ENCODE measurements around the gene OR52W1. TPM values are rescaled to one million over a fixed set of nuclear protein-coding genes. Genes with fewer than 3 reads are reported as not detected.

OR52W1 gene
- total and polyA plus RNA-seq, 10 of the 15 experiments (the other 5 are each of a cell fraction or from before 2014, with no cell fraction given), result not detected

DNA sequence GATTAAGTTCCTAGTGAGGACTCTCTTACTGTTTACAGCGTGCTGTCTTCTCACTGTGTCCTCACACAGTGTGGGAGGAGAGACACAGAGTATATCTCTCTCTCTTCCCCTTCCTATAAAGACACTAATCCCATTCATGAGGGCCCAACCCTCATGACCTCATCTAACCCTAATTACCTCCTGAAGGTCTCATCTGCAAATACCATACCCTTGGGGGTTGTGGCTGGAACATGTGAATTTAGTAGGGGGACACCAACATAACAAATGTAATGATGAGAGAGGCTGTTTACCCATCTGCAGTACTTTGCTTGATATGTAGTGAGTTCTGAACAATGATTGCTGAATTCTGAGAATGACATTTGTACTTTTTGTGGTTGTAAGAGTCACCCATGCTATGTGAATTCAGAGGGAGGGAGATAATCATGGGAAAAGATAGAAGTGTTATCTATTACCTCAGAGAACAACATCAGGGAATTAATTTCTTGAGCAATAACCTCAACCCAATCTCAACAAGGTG lies 4.9 kb upstream of the OR52W1 start (continued):
- TF ChIP-seq, protein P1, sequence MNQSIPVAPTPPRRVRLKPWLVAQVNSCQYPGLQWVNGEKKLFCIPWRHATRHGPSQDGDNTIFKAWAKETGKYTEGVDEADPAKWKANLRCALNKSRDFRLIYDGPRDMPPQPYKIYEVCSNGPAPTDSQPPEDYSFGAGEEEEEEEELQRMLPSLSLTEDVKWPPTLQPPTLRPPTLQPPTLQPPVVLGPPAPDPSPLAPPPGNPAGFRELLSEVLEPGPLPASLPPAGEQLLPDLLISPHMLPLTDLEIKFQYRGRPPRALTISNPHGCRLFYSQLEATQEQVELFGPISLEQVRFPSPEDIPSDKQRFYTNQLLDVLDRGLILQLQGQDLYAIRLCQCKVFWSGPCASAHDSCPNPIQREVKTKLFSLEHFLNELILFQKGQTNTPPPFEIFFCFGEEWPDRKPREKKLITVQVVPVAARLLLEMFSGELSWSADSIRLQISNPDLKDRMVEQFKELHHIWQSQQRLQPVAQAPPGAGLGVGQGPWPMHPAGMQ (IDR thresholded peaks at IDR 0.05; ENCODE audit: borderline replicate concordance), result no peak

DNA sequence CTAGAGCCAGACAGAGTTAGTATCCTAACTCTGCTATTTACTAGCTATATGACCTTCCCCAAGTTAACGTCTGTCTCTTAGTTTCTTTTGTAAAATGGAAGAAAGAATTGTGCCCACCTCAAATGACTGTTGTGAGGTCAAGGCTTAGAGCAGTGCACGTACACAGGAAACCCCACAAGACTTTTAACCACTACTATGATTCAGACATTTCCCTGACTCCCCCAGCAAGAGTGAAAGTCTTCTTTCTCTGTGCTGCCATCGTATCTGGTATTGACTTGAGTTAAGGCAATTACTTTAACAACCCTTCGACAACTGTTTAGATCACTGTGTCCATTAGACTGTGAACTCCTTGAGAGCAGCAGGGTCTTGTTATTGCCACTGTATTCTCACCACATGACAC lies 2.6 kb upstream of the OR52W1 start:
- POLR2A ChIA-PET, result no interaction called here
- FAIRE-seq (no peak), DNase-seq (ENCODE audit: low read depth, low spot score) (no peak), ATAC-seq (peak; percentile 73)
- Histone ChIP-seq H3K27me3 (replicated peaks in 1 of 2; ENCODE audit: control insufficient read depth in 2 of 2, insufficient read depth in 2 of 2, low read length in 1 of 2) (no peaks in the 10 kb centered on the region), H3K9me3 (replicated peaks; ENCODE audit: control insufficient read depth, insufficient read depth, low read length) (no peaks in the 10 kb centered on the region), H3K36me3 (ENCODE audit: control insufficient read depth in 2 of 2, insufficient read depth in 2 of 2, low read length in 1 of 2) (no peaks in the 10 kb centered on the region), H3K4me3 (no peak overlapping the region), H3K27ac (ENCODE audit: control insufficient read depth, insufficient read depth) (no peak overlapping the region), H3K4me2 (ENCODE audit: control insufficient read depth, insufficient read depth) (no peak overlapping the region), H4K20me1 (ENCODE audit: control insufficient read depth, insufficient read depth) (no peaks in the 10 kb centered on the region), H3K79me2 (ENCODE audit: control insufficient read depth, insufficient read depth, low read length) (no peaks in the 10 kb centered on the region), H3K9ac (ENCODE audit: control insufficient read depth, insufficient read depth, low read length) (no peak overlapping the region), H3K4me1 (ENCODE audit: control insufficient read depth, insufficient read depth, low read length) (no peaks in the 10 kb centered on the region), H2AFZ (ENCODE audit: control insufficient read depth, low read depth, low read length) (no peak overlapping the region)
- BruUV-seq (replicated peaks), result no TSS peak
- CTCF ChIA-PET, result interaction anchor here (0.8 to 1.3 kb wide), 2 partner anchors 13 to 158 kb away, joined by 3 to 4 read pairs; no protein-coding TSS in a partner anchor
- intact Hi-C loops (cut with micrococcal nuclease; ENCODE audit: unreplicated experiment) (no loop called here), in situ Hi-C loops (cut with MboI) (no loop called here)
- SMC1A ChIA-PET (ENCODE audit: uncharacterized antibody, unreplicated experiment), result interaction anchor here (0.9 kb wide), 1 partner anchor 10 kb away, joined by 5 read pairs; the partner anchor contains the start of gene C11orf42
- RAD21 ChIA-PET (ENCODE audit: unreplicated experiment), result no interaction called here
- WGBS (ENCODE audit: insufficient coverage, insufficient replicate concordance, low lambda C conversion rate, missing lambda C conversion rate), result 1% methylated on average over 4 of the region's 4 CpGs
- TF ChIP-seq NR2C2 (IDR thresholded peaks at IDR 0.05; ENCODE audit: borderline replicate concordance, control insufficient read depth, insufficient read length, low read depth) (no peak), ZBED1 (IDR thresholded peaks at IDR 0.05; ENCODE audit: borderline replicate concordance) (no peak), CBX3 (IDR thresholded peaks at IDR 0.05; ENCODE audit: borderline replicate concordance, low read depth) (no peak), CHD1 (IDR thresholded peaks at IDR 0.05; ENCODE audit: low read depth, low read length) (no peak), SMC3 (IDR thresholded peaks at IDR 0.05; ENCODE audit: borderline replicate concordance, low read length) (no peak), FOXK2 (IDR thresholded peaks at IDR 0.05) (no peak), ASH2L (IDR thresholded peaks at IDR 0.05; ENCODE audit: borderline replicate concordance, low read depth) (no peak), CHD2 (IDR thresholded peaks at IDR 0.05; ENCODE audit: borderline replicate concordance, low read depth, low read length) (no peak), BMI1 (IDR thresholded peaks at IDR 0.05; ENCODE audit: borderline replicate concordance) (no peak)
- TF ChIP-seq, protein P2, sequence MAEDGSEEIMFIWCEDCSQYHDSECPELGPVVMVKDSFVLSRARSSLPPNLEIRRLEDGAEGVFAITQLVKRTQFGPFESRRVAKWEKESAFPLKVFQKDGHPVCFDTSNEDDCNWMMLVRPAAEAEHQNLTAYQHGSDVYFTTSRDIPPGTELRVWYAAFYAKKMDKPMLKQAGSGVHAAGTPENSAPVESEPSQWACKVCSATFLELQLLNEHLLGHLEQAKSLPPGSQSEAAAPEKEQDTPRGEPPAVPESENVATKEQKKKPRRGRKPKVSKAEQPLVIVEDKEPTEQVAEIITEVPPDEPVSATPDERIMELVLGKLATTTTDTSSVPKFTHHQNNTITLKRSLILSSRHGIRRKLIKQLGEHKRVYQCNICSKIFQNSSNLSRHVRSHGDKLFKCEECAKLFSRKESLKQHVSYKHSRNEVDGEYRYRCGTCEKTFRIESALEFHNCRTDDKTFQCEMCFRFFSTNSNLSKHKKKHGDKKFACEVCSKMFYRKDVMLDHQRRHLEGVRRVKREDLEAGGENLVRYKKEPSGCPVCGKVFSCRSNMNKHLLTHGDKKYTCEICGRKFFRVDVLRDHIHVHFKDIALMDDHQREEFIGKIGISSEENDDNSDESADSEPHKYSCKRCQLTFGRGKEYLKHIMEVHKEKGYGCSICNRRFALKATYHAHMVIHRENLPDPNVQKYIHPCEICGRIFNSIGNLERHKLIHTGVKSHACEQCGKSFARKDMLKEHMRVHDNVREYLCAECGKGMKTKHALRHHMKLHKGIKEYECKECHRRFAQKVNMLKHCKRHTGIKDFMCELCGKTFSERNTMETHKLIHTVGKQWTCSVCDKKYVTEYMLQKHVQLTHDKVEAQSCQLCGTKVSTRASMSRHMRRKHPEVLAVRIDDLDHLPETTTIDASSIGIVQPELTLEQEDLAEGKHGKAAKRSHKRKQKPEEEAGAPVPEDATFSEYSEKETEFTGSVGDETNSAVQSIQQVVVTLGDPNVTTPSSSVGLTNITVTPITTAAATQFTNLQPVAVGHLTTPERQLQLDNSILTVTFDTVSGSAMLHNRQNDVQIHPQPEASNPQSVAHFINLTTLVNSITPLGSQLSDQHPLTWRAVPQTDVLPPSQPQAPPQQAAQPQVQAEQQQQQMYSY (CRISPR knock-in tag; IDR thresholded peaks at IDR 0.05), result no peak
- TF ChIP-seq, protein P3, sequence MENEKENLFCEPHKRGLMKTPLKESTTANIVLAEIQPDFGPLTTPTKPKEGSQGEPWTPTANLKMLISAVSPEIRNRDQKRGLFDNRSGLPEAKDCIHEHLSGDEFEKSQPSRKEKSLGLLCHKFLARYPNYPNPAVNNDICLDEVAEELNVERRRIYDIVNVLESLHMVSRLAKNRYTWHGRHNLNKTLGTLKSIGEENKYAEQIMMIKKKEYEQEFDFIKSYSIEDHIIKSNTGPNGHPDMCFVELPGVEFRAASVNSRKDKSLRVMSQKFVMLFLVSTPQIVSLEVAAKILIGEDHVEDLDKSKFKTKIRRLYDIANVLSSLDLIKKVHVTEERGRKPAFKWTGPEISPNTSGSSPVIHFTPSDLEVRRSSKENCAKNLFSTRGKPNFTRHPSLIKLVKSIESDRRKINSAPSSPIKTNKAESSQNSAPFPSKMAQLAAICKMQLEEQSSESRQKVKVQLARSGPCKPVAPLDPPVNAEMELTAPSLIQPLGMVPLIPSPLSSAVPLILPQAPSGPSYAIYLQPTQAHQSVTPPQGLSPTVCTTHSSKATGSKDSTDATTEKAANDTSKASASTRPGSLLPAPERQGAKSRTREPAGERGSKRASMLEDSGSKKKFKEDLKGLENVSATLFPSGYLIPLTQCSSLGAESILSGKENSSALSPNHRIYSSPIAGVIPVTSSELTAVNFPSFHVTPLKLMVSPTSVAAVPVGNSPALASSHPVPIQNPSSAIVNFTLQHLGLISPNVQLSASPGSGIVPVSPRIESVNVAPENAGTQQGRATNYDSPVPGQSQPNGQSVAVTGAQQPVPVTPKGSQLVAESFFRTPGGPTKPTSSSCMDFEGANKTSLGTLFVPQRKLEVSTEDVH (IDR thresholded peaks at IDR 0.05; ENCODE audit: low read depth, partially characterized antibody), result no peak
- TF ChIP-seq, protein P4, sequence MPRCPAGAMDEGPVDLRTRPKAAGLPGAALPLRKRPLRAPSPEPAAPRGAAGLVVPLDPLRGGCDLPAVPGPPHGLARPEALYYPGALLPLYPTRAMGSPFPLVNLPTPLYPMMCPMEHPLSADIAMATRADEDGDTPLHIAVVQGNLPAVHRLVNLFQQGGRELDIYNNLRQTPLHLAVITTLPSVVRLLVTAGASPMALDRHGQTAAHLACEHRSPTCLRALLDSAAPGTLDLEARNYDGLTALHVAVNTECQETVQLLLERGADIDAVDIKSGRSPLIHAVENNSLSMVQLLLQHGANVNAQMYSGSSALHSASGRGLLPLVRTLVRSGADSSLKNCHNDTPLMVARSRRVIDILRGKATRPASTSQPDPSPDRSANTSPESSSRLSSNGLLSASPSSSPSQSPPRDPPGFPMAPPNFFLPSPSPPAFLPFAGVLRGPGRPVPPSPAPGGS (IDR thresholded peaks at IDR 0.05; ENCODE audit: borderline replicate concordance, insufficient read depth, low read depth, low read length, poor library complexity, severe bottlenecking), result no peak

All from GM12878 (cell line).